GM11168 (cell line): ENCODE data around the gene APOBEC3H.

ENCODE experiments used
- in situ Hi-C: fragments of 300-500 bp; cut with MboI; formaldehyde crosslinking; loops from one replicate; pipeline ENCODE4 v1.12.0; 2022; ENCODE audit warnings: low sequenced_read_pairs; ENCODE audit not compliant: unreplicated experiment

Gene APOBEC3H

GRCh38 chr22:39151329-39151975, 54.4 kb downstream of the APOBEC3H start:
- in situ Hi-C loops = no loop called here

DNA sequence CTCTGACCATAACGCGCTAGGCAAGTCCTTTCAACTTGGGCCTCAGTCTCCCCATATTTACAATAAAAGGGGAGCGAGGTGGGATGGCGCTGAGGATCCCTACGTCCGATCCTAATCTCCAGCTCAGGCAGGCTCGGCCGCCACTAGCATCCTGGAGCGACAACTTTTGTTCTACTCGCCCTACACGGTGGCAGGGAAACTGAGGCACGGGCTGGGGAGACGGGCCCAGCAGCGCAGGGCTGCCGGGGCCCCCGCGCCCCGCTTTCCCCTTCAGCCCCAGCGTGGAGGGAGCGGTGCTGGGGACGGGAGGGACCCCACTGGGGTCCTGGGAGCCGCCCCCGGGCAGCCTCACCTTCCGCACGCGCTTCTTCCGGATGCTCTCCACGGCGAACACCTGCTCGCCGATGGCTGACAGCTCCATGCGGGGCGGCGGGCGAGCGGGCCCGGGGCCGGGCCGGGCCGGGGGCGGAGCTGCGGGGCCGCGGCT, 55.0 kb downstream of the APOBEC3H start:
- in situ Hi-C loops = no loop called here

GRCh38 chr22:39152511-39153219, 55.6 kb downstream of the APOBEC3H start, which contains the start of gene CBX7:
Gene CBX7, minus strand, starts transcription at chr22:39152680. Its CDS starts 236 bp downstream, at chr22:39152444.
- in situ Hi-C loops = no loop called here

DNA sequence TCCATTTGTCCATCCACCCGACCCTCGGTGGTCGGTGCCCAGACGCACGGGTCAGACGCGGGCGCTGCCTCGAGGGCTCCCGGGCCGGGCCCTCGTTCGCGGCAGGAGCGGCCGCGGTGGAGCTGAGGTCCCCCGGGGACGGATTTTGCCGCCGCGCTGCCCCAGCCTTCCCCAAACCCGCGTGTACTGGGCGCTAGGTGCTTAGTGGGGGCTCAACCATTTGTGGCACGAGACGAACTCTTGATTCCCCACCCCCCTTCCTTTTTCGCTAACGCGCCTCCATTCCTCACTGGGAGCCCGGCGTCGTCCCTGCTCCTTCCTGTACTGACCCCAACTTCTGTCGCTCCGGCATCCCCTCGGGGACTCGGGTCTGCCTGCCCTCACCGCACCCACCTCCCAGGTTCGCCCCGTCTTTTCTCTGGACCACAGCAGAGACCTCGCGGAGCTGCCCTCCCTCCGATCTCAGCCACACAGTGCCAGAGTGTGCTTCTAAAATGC, 56.2 kb downstream of the APOBEC3H start:
- in situ Hi-C loops = no loop called here
